ENCODE results near the gene RPS15. TPM values are rescaled to one million over a fixed set of nuclear protein-coding genes. Genes with fewer than 3 reads are reported as not detected.

Gene RPS15
- total RNA-seq, 1 experiment from 2014 or later, result 1,862 TPM

GRCh38 chr19:1435378-1435989 lies 2.7 kb upstream of the RPS15 start:
- peaks cover 3% of the 10 kb centered on the region; the same call in 1 of the 2 replicates for H4K20me1 ChIP-seq (ENCODE audit: insufficient read depth)
- ATAC-seq, result no peak
- no peak overlapping the region for H3K4me2 ChIP-seq (ENCODE audit: low read length)
- no peak overlapping the region for H3K27ac ChIP-seq (ENCODE audit: low read depth, low read length)
- H3K36me3 ChIP-seq (ENCODE audit: control insufficient read depth in 1 of 2, insufficient read depth in 2 of 2, low read length in 2 of 2), result peaks cover 22 to 44% of the 10 kb centered on the region in 2 experiments
- no peaks in the 10 kb centered on the region for H3K9me2 ChIP-seq (ENCODE audit: insufficient read depth)
- H2AFZ ChIP-seq (ENCODE audit: low read depth, low read length, poor library complexity, severe bottlenecking), result no peak overlapping the region
- RAD21 ChIA-PET (ENCODE audit: low non-redundant PET in 1 of 2, low total read pairs in 2 of 2, uncharacterized antibody in 2 of 2, unreplicated experiment in 2 of 2), result no interaction called here
- CTCF ChIA-PET, result no interaction called here
- no peaks in the 10 kb centered on the region for H3K9me3 ChIP-seq (ENCODE audit: control insufficient read depth in 1 of 2, insufficient read depth in 1 of 2, low read depth in 1 of 2, low read length in 2 of 2)
- intact Hi-C loops (cut with micrococcal nuclease), result no loop called here
- BruUV-seq (replicated peaks), result no TSS peak
- no peak overlapping the region for H3K4me3 ChIP-seq (replicated peaks in 1 of 2; ENCODE audit: low read depth in 1 of 2, low read length in 2 of 2)
- DNase-seq (ENCODE audit: low read depth, low spot score), result no peak
- peaks cover 14 to 32% of the 10 kb centered on the region in 2 experiments; a peak in 3 of 4 replicates for H3K4me1 ChIP-seq (ENCODE audit: control insufficient read depth in 1 of 2, insufficient read depth in 2 of 2, low read length in 2 of 2)
- TF ChIP-seq SIN3A (IDR thresholded peaks at IDR 0.05; ENCODE audit: low read depth), result no peak
- TF ChIP-seq EZH2 (IDR thresholded peaks at IDR 0.05), result no peak
- no peak for TF ChIP-seq MAX (IDR thresholded peaks at IDR 0.05)
- no peak for TF ChIP-seq SP1 (IDR thresholded peaks at IDR 0.05; ENCODE audit: low read depth)
- no peak for TF ChIP-seq ZNF274 (IDR thresholded peaks at IDR 0.05; ENCODE audit: low read depth, low read length)
- TF ChIP-seq, protein P1, sequence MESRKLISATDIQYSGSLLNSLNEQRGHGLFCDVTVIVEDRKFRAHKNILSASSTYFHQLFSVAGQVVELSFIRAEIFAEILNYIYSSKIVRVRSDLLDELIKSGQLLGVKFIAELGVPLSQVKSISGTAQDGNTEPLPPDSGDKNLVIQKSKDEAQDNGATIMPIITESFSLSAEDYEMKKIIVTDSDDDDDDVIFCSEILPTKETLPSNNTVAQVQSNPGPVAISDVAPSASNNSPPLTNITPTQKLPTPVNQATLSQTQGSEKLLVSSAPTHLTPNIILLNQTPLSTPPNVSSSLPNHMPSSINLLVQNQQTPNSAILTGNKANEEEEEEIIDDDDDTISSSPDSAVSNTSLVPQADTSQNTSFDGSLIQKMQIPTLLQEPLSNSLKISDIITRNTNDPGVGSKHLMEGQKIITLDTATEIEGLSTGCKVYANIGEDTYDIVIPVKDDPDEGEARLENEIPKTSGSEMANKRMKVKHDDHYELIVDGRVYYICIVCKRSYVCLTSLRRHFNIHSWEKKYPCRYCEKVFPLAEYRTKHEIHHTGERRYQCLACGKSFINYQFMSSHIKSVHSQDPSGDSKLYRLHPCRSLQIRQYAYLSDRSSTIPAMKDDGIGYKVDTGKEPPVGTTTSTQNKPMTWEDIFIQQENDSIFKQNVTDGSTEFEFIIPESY (IDR thresholded peaks at IDR 0.05; ENCODE audit: extremely low read depth, insufficient replicate concordance, low read length), result no peak
- TF ChIP-seq ATF3 (IDR thresholded peaks at IDR 0.05), result no peak
- POLR2A ChIA-PET, result no interaction called here
- peaks cover 37% of the 10 kb centered on the region for H3K79me2 ChIP-seq (ENCODE audit: insufficient read depth, low read length)
- no peak overlapping the region for H3K9ac ChIP-seq (ENCODE audit: low read length)
- no peaks in the 10 kb centered on the region for H3K27me3 ChIP-seq (ENCODE audit: insufficient read depth, low read length)
